CMK (cell line): ENCODE data around the gene METTL9.
"Not testable (repeated sequence)": the region's sequence is repeated elsewhere in the genome, so short reads cannot be mapped to it uniquely, and the experiment has no call there.

Experiments
- DNase-seq: peaks from one replicate; pipeline ENCODE4 v3.0.0-alpha.2; 2010; ENCODE audit warnings: low read depth

Gene METTL9

DNA sequence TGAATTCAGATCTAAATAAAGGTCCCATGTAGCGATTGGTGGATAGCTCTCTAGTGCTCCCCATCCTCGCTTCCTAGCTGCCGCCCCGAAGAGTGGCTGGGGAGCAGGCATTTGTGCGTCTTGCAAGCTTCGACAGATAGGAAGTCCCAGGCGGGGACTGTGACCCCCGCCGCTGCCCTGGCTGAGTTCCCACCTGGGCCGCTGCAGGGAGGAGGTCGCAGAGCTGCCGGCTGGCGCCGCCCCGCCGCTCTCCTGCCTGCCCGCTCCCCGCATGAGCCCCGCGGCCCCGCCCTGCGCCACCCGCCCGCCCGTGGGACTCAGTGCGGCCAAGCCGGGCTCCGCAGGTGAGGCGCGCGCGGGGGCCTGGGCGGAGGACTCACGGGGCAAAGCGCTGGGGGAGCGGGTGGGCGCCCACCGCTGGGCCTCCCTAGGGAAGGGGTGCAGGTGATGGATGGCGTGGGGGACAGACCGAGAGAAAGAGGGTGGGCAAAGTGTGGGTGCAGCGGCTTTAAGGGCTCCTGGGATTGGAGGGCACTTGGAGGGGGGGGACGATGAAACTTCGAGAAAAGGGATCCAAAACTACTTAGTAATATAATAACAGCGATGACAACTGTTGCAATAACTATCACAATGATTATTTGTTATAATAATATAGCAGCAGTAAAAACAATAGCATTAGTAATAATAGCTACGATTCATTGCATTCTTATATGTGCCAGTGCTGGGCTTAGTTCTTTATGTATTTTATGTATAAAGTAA, 64.7 kb downstream of the METTL9 start, which contains the start of gene OTOA:
Gene OTOA (plus strand): TSS at position 80 of the 759 bp plus-strand sequence. CDS start 14,547 bp downstream, outside the sequence.
- DNase-seq: no peak

DNA sequence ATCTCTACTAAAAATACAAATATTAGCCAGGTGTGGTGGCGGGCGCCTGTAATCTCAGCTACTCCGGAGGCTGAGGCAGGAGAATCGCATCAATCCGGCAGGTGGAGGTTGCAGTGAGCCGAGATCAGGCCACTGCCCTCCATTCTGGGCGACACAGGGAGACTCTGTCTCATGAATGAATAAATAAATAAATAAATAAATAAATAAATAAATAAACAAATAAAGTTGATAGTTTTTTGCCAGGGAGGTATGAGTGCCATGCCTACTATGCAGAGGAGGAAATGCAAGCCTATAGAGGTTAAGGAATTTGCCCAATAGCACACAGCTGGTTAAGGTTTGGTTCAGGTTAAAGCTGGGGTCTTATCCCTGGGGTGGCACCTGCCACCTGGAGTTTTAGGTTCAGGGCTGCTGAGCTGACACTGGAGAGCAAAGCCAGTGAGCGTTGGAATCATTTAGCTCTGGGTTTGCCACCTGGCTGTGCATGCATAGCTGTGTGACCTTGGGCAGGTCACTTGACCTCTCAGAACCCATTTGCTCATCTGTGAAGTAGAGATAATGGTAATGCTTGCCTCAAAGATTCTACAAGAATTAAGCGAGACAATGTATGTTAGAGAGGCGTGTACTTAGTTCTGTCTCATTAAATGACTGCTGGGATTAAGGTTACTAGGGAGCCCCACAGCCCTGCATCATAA, 65.6 kb downstream of the METTL9 start:
- no peak for DNase-seq

DNA sequence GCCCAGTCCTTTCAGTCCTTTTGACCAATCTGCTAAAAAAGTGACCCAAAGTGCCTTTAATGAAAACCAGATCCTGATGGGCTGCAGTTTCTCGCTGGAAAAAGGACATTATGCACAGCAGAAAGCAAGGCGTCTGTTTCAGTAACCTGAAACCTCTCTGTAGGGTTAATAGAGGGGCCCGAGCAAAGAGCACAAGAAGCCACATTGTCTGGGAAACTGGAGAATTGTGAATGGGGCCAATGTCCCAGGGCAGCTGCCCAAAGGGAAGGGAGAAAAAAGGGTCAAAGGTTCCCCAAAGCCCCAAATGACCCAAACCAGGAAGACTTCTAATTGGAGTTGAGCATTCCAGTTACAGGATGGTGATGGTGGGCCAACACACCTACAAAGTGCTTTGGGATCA, 67.4 kb downstream of the METTL9 start:
- DNase-seq: no peak

GRCh38 chr16:21667575-21667974, 68.2 kb downstream of the METTL9 start:
- DNase-seq: no peak

DNA sequence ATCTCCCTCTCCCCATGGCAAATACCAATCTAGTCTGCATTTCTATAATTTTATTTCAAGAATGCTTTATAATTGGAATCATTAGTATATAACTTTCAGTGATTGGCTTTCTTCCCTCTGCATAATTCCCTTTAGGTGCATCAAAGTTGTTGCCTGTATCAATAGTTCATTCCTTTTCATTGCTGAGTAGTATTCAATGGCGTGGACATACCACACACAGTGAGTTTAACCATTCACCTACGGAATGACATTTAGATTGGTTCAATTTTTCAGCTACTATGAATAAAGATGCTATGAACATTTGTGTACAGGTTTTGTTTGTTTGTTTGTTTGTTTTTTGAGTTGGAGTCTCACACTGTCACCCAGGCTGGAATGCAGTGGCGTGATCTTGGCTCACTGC, 74.1 kb downstream of the METTL9 start:
- no peak for DNase-seq

DNA sequence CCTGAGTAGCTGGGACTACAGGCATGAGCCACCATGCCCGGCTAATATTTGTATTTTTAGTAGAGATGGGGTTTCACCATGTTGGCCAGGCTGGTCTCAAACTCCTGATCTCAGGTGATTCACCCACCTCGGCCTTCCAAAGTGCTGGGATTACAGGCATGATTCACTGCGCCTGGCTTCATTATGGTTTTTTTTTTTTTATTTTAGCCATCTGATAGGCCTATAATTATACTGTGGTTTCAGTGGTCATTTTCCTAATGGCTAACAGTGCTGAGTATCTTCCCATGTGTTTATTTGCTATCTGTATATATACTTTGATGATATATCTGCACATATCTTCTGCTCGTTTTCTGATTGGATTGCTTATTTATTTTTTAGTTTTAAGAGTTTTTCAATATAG, 75.1 kb downstream of the METTL9 start:
- not testable (repeated sequence) for DNase-seq

DNA sequence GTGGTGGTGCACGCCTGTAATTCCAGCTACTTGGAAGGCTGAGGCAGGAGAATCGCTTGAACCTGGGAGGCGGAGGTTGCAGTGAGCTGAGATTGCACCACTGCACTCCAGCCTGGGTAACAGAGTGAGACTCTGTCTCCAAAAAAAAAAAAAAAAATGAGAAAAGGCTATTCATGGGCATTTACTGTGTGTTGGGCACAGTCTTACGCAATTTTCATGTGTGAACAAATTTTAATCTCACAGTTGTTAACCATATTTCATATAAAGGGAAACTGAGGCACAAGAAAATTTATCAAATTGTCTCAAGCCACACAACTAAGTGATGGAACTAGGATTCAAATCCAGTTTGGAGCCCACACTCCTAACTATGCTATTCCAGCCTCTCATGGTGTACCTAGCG, 81.3 kb downstream of the METTL9 start:
- DNase-seq: not testable (repeated sequence)

DNA sequence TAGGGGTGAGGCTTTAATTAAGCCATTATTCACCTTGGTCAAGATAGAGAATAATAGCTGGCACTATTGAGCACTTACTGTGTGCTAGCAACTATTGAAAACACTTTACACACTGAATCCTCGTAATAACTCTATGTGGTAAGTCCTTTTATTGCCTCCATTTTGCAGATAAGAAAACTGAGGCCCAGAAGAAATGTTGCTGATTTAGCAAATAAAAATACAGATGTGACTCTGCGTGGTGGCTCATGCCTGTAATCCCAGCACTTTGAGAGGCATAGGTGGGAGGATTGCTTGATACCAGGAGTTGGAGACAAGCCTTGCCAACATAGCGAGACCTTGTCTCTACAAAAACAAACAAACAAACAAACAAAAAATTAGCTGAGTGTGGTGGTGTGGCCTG, 83.8 kb downstream of the METTL9 start:
- DNase-seq: no peak

GRCh38 chr16:21684199-21684598, 84.8 kb downstream of the METTL9 start:
- DNase-seq: peak; percentile 9

DNA sequence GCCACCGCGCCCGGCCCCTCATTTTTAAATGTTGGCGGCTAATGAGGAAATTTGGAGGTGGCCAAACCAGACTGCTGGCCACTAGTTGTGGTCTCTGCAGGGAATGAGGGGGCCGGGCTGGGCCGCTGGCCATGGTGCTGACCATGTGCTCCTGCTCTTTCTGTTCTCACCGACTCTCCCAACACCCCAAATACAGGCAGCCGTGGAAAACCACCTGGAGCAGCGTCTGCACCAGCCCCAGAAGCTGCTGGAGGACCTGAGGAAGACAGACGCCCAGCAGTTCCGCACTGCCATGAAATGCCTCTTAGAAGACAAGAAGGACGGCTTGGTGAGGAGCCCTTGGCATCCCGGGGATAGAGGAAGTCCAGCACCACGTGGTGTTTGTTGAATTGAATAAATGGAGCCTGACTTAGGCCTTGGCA, 85.7 kb downstream of the METTL9 start:
- DNase-seq: no peak

DNA sequence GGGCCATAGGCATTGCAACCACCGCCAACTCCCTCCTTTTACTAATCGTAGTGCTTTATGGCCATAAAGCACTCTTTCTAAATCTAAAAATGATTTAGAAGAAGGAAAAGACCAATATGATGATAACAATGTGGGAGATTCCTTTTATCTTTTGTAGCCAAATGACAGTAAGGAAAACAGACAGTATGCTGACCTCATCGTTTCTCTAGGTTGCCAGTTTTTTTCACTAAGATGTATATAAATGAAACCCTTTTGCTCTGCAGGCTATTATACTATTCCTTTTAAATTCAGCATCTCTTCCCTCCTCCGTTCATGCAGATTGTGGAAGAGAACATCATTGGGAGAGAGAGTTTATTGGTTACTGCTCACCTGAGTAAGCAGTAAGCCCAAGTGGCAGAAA, 89.7 kb downstream of the METTL9 start:
- no peak for DNase-seq

- not testable (repeated sequence) for DNase-seq
Observed at GRCh38 chr16:21690967-21691366, 91.6 kb downstream of the METTL9 start.

DNA sequence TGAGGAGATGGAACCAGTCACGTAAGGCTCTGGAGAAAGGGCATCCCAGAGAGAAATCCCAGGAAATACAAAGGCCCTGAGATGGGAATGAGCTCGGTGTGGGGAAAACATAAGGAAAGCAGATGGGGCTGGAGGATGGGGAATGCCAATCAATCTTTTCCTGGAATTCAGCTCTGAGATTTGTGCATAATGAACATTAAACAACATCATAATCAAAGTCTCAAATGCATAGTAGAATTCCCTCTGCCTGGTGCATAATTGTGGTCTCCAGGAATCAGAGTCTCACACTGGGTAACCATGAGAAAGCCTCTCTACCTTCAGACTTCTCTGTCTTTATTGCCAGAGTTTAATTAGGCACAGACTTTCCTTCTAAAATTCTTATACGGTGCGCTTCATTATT, 95.2 kb downstream of the METTL9 start:
- DNase-seq: no peak

DNA sequence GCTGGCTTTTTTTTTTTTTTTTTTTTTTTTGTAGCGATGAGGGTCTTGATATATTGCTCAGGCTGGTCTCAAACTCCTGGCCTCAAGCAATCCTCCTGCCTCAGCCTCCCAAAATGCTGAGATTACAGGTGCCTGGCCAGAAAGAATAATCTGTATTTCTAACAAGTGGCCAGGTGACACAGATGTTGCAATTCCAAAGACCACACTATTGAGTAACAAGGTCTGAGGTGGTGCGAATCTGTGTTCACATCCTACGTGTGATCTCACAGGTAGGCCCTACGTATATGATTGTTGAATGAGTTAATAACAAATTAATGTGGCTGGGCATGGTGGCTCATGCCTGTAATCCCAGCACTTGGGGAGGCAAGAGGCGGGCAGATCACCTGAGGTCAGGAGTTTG, 97.7 kb downstream of the METTL9 start:
- no peak for DNase-seq

DNA sequence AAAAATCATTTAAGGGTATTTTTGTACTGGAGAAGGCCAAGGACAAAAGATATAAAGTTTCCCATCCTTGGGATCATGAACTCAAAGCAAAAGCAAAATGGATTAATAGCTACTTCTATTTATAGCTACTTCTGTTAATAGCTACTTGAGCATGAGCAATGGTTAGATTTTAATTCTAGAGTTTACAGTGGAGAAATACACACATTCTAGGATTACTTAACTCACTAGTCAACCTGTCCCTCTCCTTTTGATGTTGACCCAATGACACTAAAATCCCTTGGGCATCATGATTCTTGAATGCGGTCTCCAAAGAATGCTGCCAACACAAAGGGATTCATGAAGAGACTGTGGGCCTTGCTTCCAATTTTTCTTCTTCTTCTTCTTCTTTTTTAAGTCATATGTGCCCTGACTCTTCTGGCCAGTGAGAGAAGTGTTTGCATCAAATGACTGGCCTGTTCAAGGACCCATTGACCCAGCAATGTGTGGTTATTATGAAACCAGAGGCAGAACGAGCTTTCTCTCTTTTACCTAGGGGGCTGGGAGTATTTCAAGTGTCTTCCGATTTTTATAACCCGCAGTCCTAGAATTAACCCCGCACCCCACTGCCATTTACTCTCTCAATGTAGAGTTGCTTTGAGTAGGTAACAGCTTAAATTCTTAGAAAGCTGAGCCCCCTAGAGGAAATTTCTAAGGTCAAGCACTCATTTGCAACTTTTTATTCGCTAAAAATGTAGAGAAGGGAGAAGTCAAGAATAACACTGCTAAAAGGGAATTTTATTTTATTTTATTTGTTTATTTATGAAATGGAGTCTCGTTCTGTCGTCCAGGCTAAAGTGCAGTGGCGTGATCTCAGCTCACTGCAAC, 99.0 kb downstream of the METTL9 start:
- no peak for DNase-seq

DNA sequence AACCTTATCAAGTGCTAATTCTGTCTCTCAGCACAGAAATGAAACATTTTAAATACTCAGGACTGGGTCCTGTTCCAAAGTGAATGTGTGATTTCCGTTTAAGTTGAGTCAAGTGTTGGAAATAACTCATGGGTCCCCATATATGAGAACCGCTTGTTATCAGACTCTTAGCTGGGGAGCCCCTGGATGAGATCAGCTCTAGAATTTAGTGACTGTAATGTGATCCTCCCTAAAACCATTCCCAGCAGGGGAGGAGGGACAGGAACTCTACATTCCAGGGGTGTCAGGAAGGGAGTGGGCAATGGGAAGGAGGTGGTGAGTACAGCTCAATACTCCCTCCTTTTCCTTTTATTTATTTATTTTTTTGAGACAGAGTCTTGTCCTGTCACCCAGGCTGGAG, 101.9 kb downstream of the METTL9 start:
- DNase-seq: no peak

- no peak for DNase-seq
Observed at GRCh38 chr16:21702276-21702675, 102.9 kb downstream of the METTL9 start.

GRCh38 chr16:21703156-21703555, 103.8 kb downstream of the METTL9 start:
- no peak for DNase-seq

- no peak for DNase-seq
Observed at GRCh38 chr16:21703589-21704174, 104.3 kb downstream of the METTL9 start.

- no peak for DNase-seq
Observed at GRCh38 chr16:21704266-21704665, 104.9 kb downstream of the METTL9 start.

DNA sequence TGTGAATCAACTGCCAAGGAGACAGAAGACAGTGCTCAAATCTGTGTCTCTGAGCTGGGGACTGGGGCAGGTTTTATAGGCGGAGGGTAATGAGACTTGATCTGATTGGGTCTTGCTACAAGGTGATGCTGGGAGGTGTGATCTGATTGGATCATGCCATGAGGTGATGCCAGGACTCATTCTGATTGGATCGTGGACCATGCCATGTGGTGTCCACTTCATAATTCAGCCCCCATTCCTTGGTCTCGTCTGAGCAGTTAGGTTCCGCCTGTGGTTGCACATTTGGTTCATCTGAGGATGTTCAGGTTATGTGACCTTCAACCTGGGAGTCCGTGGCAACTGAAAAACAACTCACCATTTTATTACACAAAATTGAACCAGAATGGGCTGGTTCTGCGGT, 105.4 kb downstream of the METTL9 start:
- no peak for DNase-seq
